ENCODE measurements around the gene ZNF292.

DNA sequence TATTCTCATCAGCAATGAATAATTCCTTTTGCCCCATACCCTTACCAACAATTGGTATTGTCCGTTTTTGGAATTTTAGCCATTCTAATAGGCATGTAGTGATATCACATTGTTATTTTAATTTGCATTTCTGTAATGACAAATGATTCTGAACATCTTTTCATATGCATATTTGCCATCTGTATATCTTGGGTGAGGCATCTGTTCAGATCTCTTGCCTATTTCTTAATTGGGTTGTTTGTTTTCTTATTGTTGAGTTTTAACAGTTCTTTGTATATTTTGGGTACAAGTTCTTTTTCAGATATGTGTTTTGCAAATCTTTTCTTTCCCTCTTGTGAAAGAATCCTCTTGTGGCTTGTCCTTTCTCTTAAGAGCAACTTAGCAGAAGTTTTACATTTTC is 69.6 kb downstream of the ZNF292 start:
- TF ChIP-seq, protein P1, sequence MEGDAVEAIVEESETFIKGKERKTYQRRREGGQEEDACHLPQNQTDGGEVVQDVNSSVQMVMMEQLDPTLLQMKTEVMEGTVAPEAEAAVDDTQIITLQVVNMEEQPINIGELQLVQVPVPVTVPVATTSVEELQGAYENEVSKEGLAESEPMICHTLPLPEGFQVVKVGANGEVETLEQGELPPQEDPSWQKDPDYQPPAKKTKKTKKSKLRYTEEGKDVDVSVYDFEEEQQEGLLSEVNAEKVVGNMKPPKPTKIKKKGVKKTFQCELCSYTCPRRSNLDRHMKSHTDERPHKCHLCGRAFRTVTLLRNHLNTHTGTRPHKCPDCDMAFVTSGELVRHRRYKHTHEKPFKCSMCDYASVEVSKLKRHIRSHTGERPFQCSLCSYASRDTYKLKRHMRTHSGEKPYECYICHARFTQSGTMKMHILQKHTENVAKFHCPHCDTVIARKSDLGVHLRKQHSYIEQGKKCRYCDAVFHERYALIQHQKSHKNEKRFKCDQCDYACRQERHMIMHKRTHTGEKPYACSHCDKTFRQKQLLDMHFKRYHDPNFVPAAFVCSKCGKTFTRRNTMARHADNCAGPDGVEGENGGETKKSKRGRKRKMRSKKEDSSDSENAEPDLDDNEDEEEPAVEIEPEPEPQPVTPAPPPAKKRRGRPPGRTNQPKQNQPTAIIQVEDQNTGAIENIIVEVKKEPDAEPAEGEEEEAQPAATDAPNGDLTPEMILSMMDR (conservative IDR thresholded peaks at IDR 0.05; ENCODE audit: low read depth, low read length): no peak
- no peak for TF ChIP-seq EZH2 (IDR thresholded peaks at IDR 0.05; ENCODE audit: borderline replicate concordance, low read depth, low read length, poor library complexity, severe bottlenecking)

All from A673 (cell line).